IMR-90 (cell line): ENCODE results near the gene DSCAM. TPM values are rescaled to one million over a fixed set of nuclear protein-coding genes. Genes with fewer than 3 reads are reported as not detected.

Experiments
- ATAC-seq: fragments of 200-7000 bp; cut with Tn5 transposase; 2 replicates; pipeline ENCODE4 v1.9.1; 2020; ENCODE audit warnings: low read depth, mild to moderate bottlenecking, moderate library complexity
- BruUV-seq: library from RNA; stranded (reverse); fragments of 400-500 nt; replicated peaks from 2 replicates; lab custom pipeline; 2021; lab: Mats Ljungman, UMichigan
- CTCF ChIA-PET: fragments of 300-600 bp; formaldehyde crosslinking; extraction: SDS; loops from one replicate; lab custom pipeline; 2021; ENCODE audit warnings: antibody characterized with exemption; lab: Yijun Ruan, JAX
- POLR2A ChIA-PET: fragments of 300-600 bp; sonication (Branson Sonifier 250); formaldehyde crosslinking; loops from one replicate; lab custom pipeline; 2022; ENCODE audit warnings: antibody characterized with exemption; ENCODE audit not compliant: unreplicated experiment; lab: Charles Lee
- DNase-seq: peaks from one replicate; pipeline ENCODE4 v3.0.0; 2013
- H2AFZ ChIP-seq: replicated peaks from 2 replicates; pipeline ENCODE3; 2013; ENCODE audit warnings: low read length, mild to moderate bottlenecking; ENCODE audit not compliant: poor library complexity
- H2AK5ac ChIP-seq: 2 replicates; pipeline ENCODE4 v1.6.1; 2013; ENCODE audit warnings: low read depth, low read length, inconsistent platforms
- H2AK9ac ChIP-seq: replicated peaks from 2 replicates; pipeline ENCODE3; 2013; ENCODE audit warnings: mild to moderate bottlenecking, low read depth, low read length, moderate library complexity; ENCODE audit not compliant: poor library complexity
- H2BK120ac ChIP-seq: 2 replicates; pipeline ENCODE4 v1.6.1; 2013; ENCODE audit warnings: low read depth, low read length, inconsistent platforms
- H2BK15ac ChIP-seq: 3 replicates; pipeline ENCODE4 v1.6.1; 2013; ENCODE audit warnings: low read depth, low read length, inconsistent platforms
- H2BK20ac ChIP-seq: 2 replicates; pipeline ENCODE4 v1.6.1; 2013; ENCODE audit warnings: low read depth, mild to moderate bottlenecking, inconsistent platforms, low read length, moderate library complexity
- H2BK5ac ChIP-seq: 2 replicates; pipeline ENCODE4 v1.6.1; 2013; ENCODE audit warnings: mild to moderate bottlenecking, low read depth, low read length, inconsistent platforms; ENCODE audit not compliant: poor library complexity, severe bottlenecking
- H3K14ac ChIP-seq: replicated peaks from 2 replicates; pipeline ENCODE4 v1.6.1; 2013; ENCODE audit warnings: low read depth, low read length, inconsistent platforms
- H3K18ac ChIP-seq: 2 replicates; pipeline ENCODE4 v1.6.1; 2013; ENCODE audit warnings: low read depth, low read length, control low read depth
- H3K23ac ChIP-seq: 2 replicates; pipeline ENCODE4 v1.6.1; 2013; ENCODE audit warnings: low read depth, low read length, inconsistent platforms
- H3K27ac ChIP-seq: 2 replicates; pipeline ENCODE4 v1.5.1; 2013; ENCODE audit warnings: mild to moderate bottlenecking, control low read depth, low read length; ENCODE audit not compliant: insufficient read depth
- H3K27me3 ChIP-seq: 2 replicates; pipeline ENCODE4 v1.6.1; 2013; ENCODE audit warnings: low read length; ENCODE audit not compliant: control insufficient read depth, insufficient read depth
- H3K36me3 ChIP-seq: 2 replicates; pipeline ENCODE4 v1.6.1; 2013; ENCODE audit warnings: low read length, mixed read lengths; ENCODE audit not compliant: control insufficient read depth, insufficient read depth
- H3K4ac ChIP-seq: 2 replicates; pipeline ENCODE4 v1.6.1; 2013; ENCODE audit warnings: low read depth, low read length, inconsistent platforms
- H3K4me1 ChIP-seq: 2 replicates; pipeline ENCODE4 v1.6.1; 2013; ENCODE audit warnings: low read length, mixed read lengths; ENCODE audit not compliant: control insufficient read depth, insufficient read depth
- H3K4me2 ChIP-seq: 2 replicates; pipeline ENCODE4 v1.6.1; 2013; ENCODE audit warnings: low read depth, mild to moderate bottlenecking, control low read depth, low read length, moderate library complexity
- H3K4me3 ChIP-seq: 2 replicates; pipeline ENCODE4 v1.5.1; 2013; ENCODE audit warnings: low read depth, mild to moderate bottlenecking, control low read depth, low read length, moderate library complexity; ENCODE audit not compliant: insufficient read depth
- H3K56ac ChIP-seq: 2 replicates; pipeline ENCODE4 v1.6.1; 2013; ENCODE audit warnings: low read length, inconsistent platforms; ENCODE audit not compliant: insufficient read depth; ENCODE audit errors: extremely low read depth
- H3K79me1 ChIP-seq, 2 experiments: 2 replicates each; pipeline ENCODE4 v1.6.1; 2013; ENCODE audit warnings: low read length in 2 of 2, inconsistent platforms in 1 of 2, low read depth in 1 of 2
- H3K9ac ChIP-seq: 2 replicates; pipeline ENCODE4 v1.6.1; 2013; ENCODE audit warnings: low read depth, low read length, control low read depth
- H3K9me1 ChIP-seq: 2 replicates; pipeline ENCODE4 v1.6.1; 2013; ENCODE audit warnings: low read length, inconsistent platforms; ENCODE audit not compliant: insufficient read depth
- H3K9me3 ChIP-seq: 2 replicates; pipeline ENCODE4 v1.6.1; 2013; ENCODE audit warnings: low read length; ENCODE audit not compliant: control insufficient read depth, insufficient read depth
- H4K20me1 ChIP-seq: 2 replicates; pipeline ENCODE4 v1.6.1; 2013; ENCODE audit warnings: low read length, inconsistent platforms; ENCODE audit not compliant: insufficient read depth
- H4K5ac ChIP-seq: 2 replicates; pipeline ENCODE4 v1.6.1; 2013; ENCODE audit warnings: mild to moderate bottlenecking, low read depth, low read length, control low read depth
- H4K8ac ChIP-seq, 2 experiments: 2 replicates each; pipeline ENCODE4 v1.6.1; 2013; ENCODE audit warnings: low read depth in 2 of 2, low read length in 2 of 2, control low read depth in 1 of 2, inconsistent platforms in 1 of 2
- H4K91ac ChIP-seq: 2 replicates; pipeline ENCODE4 v1.6.1; 2013; ENCODE audit warnings: low read depth, low read length, inconsistent platforms; ENCODE audit not compliant: insufficient read depth
- BHLHE40 ChIP-seq: fragments of 150-350 bp; IDR thresholded peaks from 2 replicates; pipeline ENCODE4 v1.6.1; 2016; ENCODE audit warnings: mild to moderate bottlenecking, low read depth, low read length
- CEBPB ChIP-seq: IDR thresholded peaks from 2 replicates; pipeline ENCODE4 v1.6.1; 2012; ENCODE audit warnings: low read depth, low read length, improper control_type of control experiment
- ELK1 ChIP-seq: fragments of 150-350 bp; IDR thresholded peaks from 2 replicates; pipeline ENCODE4 v1.6.1; 2016; ENCODE audit warnings: low read depth, mild to moderate bottlenecking, low read length, moderate library complexity, borderline replicate concordance
- FOS ChIP-seq: fragments of 150-350 bp; IDR thresholded peaks from 2 replicates; pipeline ENCODE4 v1.6.1; 2016; ENCODE audit warnings: low read depth, low read length
- MAFK ChIP-seq: IDR thresholded peaks from 2 replicates; pipeline ENCODE4 v1.6.1; 2012; ENCODE audit warnings: low read depth, low read length, improper control_type of control experiment
- MAZ ChIP-seq: IDR thresholded peaks from 2 replicates; pipeline ENCODE4 v1.6.1; 2012; ENCODE audit warnings: low read depth, mild to moderate bottlenecking, low read length, improper control_type of control experiment, moderate library complexity, borderline replicate concordance
- MXI1 ChIP-seq: IDR thresholded peaks from 2 replicates; pipeline ENCODE4 v1.6.1; 2012; ENCODE audit warnings: low read depth, mild to moderate bottlenecking, low read length, moderate library complexity, borderline replicate concordance
- POLR2A ChIP-seq: IDR thresholded peaks from 2 replicates; pipeline ENCODE4 v1.6.1; 2012; ENCODE audit warnings: mild to moderate bottlenecking, low read depth, low read length
- USF2 ChIP-seq: fragments of 150-350 bp; IDR thresholded peaks from 2 replicates; pipeline ENCODE4 v1.6.1; 2017; ENCODE audit warnings: mild to moderate bottlenecking, antibody characterized with exemption, low read length, low read depth
- WGBS, 2 experiments: methylation state at CpG; one replicate each; pipeline versions ENCODE4 v1.1.5 to v1.1.7; 2013; ENCODE audit warnings: missing lambda C conversion rate in 2 of 2; ENCODE audit not compliant: insufficient read length in 1 of 2; ENCODE audit errors: extremely low coverage in 2 of 2; 5-methylcytosine and 5-hydroxymethylcytosine counted together
- dilution Hi-C: fragments of 300-500 bp; cut with HindIII; formaldehyde crosslinking; loops from one replicate; pipeline ENCODE4 v1.14.3; 2018; ENCODE audit warnings: low sequenced_read_pairs; ENCODE audit not compliant: unreplicated experiment
- in situ Hi-C: fragments of 300-500 bp; cut with MboI; formaldehyde crosslinking; loops from 3 replicates; pipeline ENCODE4 v1.14.3; 2019; ENCODE audit warnings: low sequenced_read_pairs, inconsistent platforms, mixed read lengths
- intact Hi-C: fragments of 100-400 bp; cut with micrococcal nuclease; formaldehyde crosslinking; loops from 2 replicates; pipeline ENCODE4 v1.10.0; 2022
- polyA plus RNA-seq, 3 experiments: library from polyadenylated mRNA; depleted of rRNA; stranded (reverse); fragments of >200 nt; gene quantifications; 2 replicates each; pipeline ENCODE4 v1.2.3, GENCODE V29; 2012; ENCODE audit warnings: low replicate concordance in 1 of 3
- total RNA-seq: library from RNA; depleted of rRNA; stranded (reverse); fragments of >200 nt; gene quantifications from 2 replicates; pipeline ENCODE4 v1.2.3, GENCODE V29; 2012

The DSCAM gene
- total and polyA plus RNA-seq, 2 of the 4 experiments (the other 2 are of a cell fraction), result under 0.01 to 0.02 TPM

- H2BK120ac ChIP-seq, result no peak overlapping the region
- no CpG with 5 or more reads among the region's 1 CpG for WGBS, 2 experiments
- no peak overlapping the region for H3K4me2 ChIP-seq
- H4K20me1 ChIP-seq, result no peaks in the 10 kb centered on the region
- no peaks in the 10 kb centered on the region for H3K79me1 ChIP-seq
- no peaks in the 10 kb centered on the region for H3K36me3 ChIP-seq
- no peak overlapping the region for H3K14ac ChIP-seq
- no peak overlapping the region for H3K4me3 ChIP-seq
- H3K23ac ChIP-seq, result no peak overlapping the region
- no peak overlapping the region for H3K9ac ChIP-seq
- POLR2A ChIA-PET, result no interaction called here
- ATAC-seq (no peak), DNase-seq (no peak)
- H2BK20ac ChIP-seq, result no peak overlapping the region
- no peak overlapping the region for H3K27ac ChIP-seq
- no peak overlapping the region for H3K56ac ChIP-seq
- H3K9me3 ChIP-seq, result peaks cover 26% of the 10 kb centered on the region
- no peak overlapping the region for H2BK5ac ChIP-seq
- H3K4ac ChIP-seq, result no peak overlapping the region
- no peak overlapping the region for H2AK9ac ChIP-seq
- CTCF ChIA-PET, result interaction anchor here (0.7 kb wide), 1 partner anchor 467 kb away, joined by 3 read pairs; no protein-coding TSS in a partner anchor
- no peak overlapping the region for H2AK5ac ChIP-seq
- H3K27me3 ChIP-seq, result no peaks in the 10 kb centered on the region
- no peak overlapping the region for H3K18ac ChIP-seq
- dilution Hi-C loops, result no loop called here
- no TSS peak for BruUV-seq
- no peak for TF ChIP-seq ELK1
- TF ChIP-seq POLR2A, result no peak
- no peak for TF ChIP-seq MAZ
- TF ChIP-seq BHLHE40, result no peak
- TF ChIP-seq CEBPB, result no peak
- no peak for TF ChIP-seq USF2
- TF ChIP-seq MAFK, result no peak
- no peak for TF ChIP-seq MXI1
- TF ChIP-seq FOS, result no peak
- no peaks in the 10 kb centered on the region for H3K4me1 ChIP-seq
- no peak overlapping the region for H2BK15ac ChIP-seq
- H4K91ac ChIP-seq, result no peak overlapping the region
- H4K5ac ChIP-seq, result no peak overlapping the region
- intact Hi-C loops, result no loop called here
- in situ Hi-C loops, result no loop called here
- H2AFZ ChIP-seq, result no peak overlapping the region
- no peak overlapping the region for H4K8ac ChIP-seq
- no peaks in the 10 kb centered on the region for H3K9me1 ChIP-seq
Observed at GRCh38 chr21:40425981-40426380, 421.0 kb downstream of the DSCAM start.
